Fibroblast of the aortic adventitia (primary cell): ENCODE measurements around the gene RETREG1. TPM values are rescaled to one million over a fixed set of nuclear protein-coding genes. Genes with fewer than 3 reads are reported as not detected.

Source experiments
- DNase-seq: peaks from one replicate; pipeline ENCODE4 v3.0.0-alpha.2; 2010; ENCODE audit warnings: low read depth
- H3K4me3 ChIP-seq: 2 replicates; pipeline ENCODE4 v1.5.1; 2011; ENCODE audit warnings: low read depth, mild to moderate bottlenecking, control low read depth, low read length, moderate library complexity
- CTCF ChIP-seq: IDR thresholded peaks from 2 replicates; pipeline ENCODE4 v1.5.1; 2011; ENCODE audit warnings: mild to moderate bottlenecking, low read length, control low read depth, inconsistent platforms; ENCODE audit not compliant: insufficient read depth
- total RNA-seq: library from RNA; depleted of rRNA; stranded (reverse); fragments of >200 nt; gene quantifications from 2 replicates; pipeline ENCODE4 v1.2.3, GENCODE V29; 2012; ENCODE audit warnings: low replicate concordance

The RETREG1 gene
- total RNA-seq, 1 donor: 0.99 TPM

- H3K4me3 ChIP-seq: no peak overlapping the region
- no peak for TF ChIP-seq CTCF
- DNase-seq: no peak
These were observed 113.9 kb downstream of the RETREG1 start for GRCh38 chr5:16502866-16503265.

- TF ChIP-seq CTCF: no peak
- no peak overlapping the region for H3K4me3 ChIP-seq
- DNase-seq: no peak
These were observed 116.8 kb downstream of the RETREG1 start for GRCh38 chr5:16500024-16500423.

GRCh38 chr5:16497546-16497945 lies 119.3 kb downstream of the RETREG1 start:
- TF ChIP-seq CTCF: no peak
- DNase-seq: no peak
- no peak overlapping the region for H3K4me3 ChIP-seq

- no peak for TF ChIP-seq CTCF
- no peak overlapping the region for H3K4me3 ChIP-seq
- no peak for DNase-seq
These were observed 123.5 kb downstream of the RETREG1 start for GRCh38 chr5:16493261-16493660.

GRCh38 chr5:16492398-16493140 lies 124.2 kb downstream of the RETREG1 start:
- DNase-seq: peak; percentile 40
- TF ChIP-seq CTCF: no peak
- no peak overlapping the region for H3K4me3 ChIP-seq

GRCh38 chr5:16490911-16491310 lies 125.9 kb downstream of the RETREG1 start:
- no peak overlapping the region for H3K4me3 ChIP-seq
- DNase-seq: no peak
- no peak for TF ChIP-seq CTCF

- no peak overlapping the region for H3K4me3 ChIP-seq
- TF ChIP-seq CTCF: peak; percentile 77
- peak; percentile 77 for DNase-seq
These were observed 127.4 kb downstream of the RETREG1 start for GRCh38 chr5:16489322-16489791.
